Type B pancreatic cell (in vitro differentiated cells): Measurements from ENCODE around the gene CNTN4. TPM values are rescaled to one million over a fixed set of nuclear protein-coding genes. Genes with fewer than 3 reads are reported as not detected.

ENCODE experiments used
- DNase-seq: peaks from one replicate; pipeline ENCODE4 v3.0.0; 2021; ENCODE audit warnings: mixed read lengths; ENCODE audit not compliant: unreplicated experiment; ENCODE audit errors: extremely low spot score
- H3K27ac Mint-ChIP-seq: 2 replicates; pipeline ENCODE4 v1.8.0; 2021; ENCODE audit warnings: mild to moderate bottlenecking, mixed read lengths
- H3K27me3 Mint-ChIP-seq: 2 replicates; pipeline ENCODE4 v1.8.0; 2021; ENCODE audit warnings: mixed read lengths
- H3K36me3 Mint-ChIP-seq: 2 replicates; pipeline ENCODE4 v1.8.0; 2021; ENCODE audit warnings: mixed read lengths
- H3K4me1 Mint-ChIP-seq: one replicate; pipeline ENCODE4 v1.8.0; 2021; ENCODE audit warnings: mixed read lengths; ENCODE audit not compliant: unreplicated experiment
- H3K4me3 Mint-ChIP-seq: 2 replicates; pipeline ENCODE4 v1.8.0; 2021; ENCODE audit warnings: mild to moderate bottlenecking, mixed read lengths
- H3K9me3 Mint-ChIP-seq: 2 replicates; pipeline ENCODE4 v1.8.0; 2021; ENCODE audit warnings: mixed read lengths
- total RNA-seq: library from RNA; stranded (reverse); gene quantifications from 2 replicates; pipeline ENCODE4 v1.2.1, GENCODE V29; 2021; ENCODE audit warnings: low replicate concordance
- TF ChIP-seq, protein P1 (sequence below): fragments of 200-600 bp; sonication (generic); conservative IDR thresholded peaks from 2 replicates; pipeline ENCODE4 v1.5.0; 2021; ENCODE audit warnings: antibody characterized with exemption, mild to moderate bottlenecking

Gene CNTN4
- total RNA-seq, 1 donor from 2014 or later = 29.7 TPM

DNA sequence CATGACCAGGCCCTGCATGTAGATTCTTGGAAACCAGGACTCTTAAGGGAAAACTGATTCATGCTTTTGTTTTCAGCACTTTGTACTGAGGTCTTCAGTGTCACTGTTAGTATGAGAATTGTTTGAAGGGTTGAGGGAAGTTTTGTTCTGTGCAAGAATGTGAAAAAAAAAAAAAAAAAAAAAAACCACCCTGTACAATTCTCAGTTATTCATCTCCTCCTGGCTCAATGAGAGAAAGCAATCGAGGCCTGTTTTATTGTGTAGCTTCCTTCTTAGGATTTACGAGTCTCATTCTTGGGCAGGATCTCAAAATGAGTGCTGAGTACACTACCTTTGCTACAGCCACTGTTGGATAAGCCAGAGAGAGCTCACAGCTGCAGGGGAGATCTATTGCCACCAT, 469.5 kb downstream of the CNTN4 start:
- TF ChIP-seq, protein P1, sequence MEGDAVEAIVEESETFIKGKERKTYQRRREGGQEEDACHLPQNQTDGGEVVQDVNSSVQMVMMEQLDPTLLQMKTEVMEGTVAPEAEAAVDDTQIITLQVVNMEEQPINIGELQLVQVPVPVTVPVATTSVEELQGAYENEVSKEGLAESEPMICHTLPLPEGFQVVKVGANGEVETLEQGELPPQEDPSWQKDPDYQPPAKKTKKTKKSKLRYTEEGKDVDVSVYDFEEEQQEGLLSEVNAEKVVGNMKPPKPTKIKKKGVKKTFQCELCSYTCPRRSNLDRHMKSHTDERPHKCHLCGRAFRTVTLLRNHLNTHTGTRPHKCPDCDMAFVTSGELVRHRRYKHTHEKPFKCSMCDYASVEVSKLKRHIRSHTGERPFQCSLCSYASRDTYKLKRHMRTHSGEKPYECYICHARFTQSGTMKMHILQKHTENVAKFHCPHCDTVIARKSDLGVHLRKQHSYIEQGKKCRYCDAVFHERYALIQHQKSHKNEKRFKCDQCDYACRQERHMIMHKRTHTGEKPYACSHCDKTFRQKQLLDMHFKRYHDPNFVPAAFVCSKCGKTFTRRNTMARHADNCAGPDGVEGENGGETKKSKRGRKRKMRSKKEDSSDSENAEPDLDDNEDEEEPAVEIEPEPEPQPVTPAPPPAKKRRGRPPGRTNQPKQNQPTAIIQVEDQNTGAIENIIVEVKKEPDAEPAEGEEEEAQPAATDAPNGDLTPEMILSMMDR = no peak
- no peaks in the 10 kb centered on the region for H3K9me3 Mint-ChIP-seq
- peaks cover 5% of the 10 kb centered on the region for H3K4me1 Mint-ChIP-seq
- no peak for DNase-seq
- no peaks in the 10 kb centered on the region for H3K36me3 Mint-ChIP-seq
- H3K4me3 Mint-ChIP-seq = no peak overlapping the region
- no peaks in the 10 kb centered on the region for H3K27me3 Mint-ChIP-seq
- no peak overlapping the region for H3K27ac Mint-ChIP-seq

DNA sequence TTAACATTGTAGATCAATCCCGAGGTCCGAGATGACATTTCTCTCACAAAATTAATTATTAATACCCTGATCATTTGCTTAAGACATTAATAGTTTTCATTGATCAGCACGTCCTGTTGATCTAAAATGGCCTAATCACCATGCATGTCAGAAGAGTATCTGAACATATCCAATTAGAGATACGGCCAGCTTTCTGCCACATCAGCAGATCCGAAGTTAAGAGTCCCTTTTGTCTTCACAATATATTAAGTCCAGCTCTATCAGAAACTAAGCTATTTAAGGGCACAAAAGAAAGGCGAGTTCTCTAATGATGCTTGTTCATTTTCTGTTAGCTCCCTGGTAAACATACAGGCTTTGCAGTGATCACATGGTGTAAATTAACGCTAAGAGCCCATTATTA, 470.3 kb downstream of the CNTN4 start:
- Mint-ChIP-seq H3K27ac (no peak overlapping the region), H3K4me3 (no peak overlapping the region), H3K36me3 (no peaks in the 10 kb centered on the region), H3K9me3 (no peaks in the 10 kb centered on the region), H3K27me3 (no peaks in the 10 kb centered on the region), H3K4me1 (peaks cover 5% of the 10 kb centered on the region)
- DNase-seq = no peak
- TF ChIP-seq, protein P1 = no peak

GRCh38 chr3:2577571-2577970, 478.9 kb downstream of the CNTN4 start:
- Mint-ChIP-seq H3K4me1 (no peaks in the 10 kb centered on the region), H3K36me3 (no peaks in the 10 kb centered on the region), H3K27ac (no peak overlapping the region), H3K27me3 (no peaks in the 10 kb centered on the region), H3K9me3 (no peaks in the 10 kb centered on the region), H3K4me3 (no peak overlapping the region)
- TF ChIP-seq, protein P1 = no peak
- no peak for DNase-seq

- no peak overlapping the region for H3K4me3 Mint-ChIP-seq
- no peaks in the 10 kb centered on the region for H3K27me3 Mint-ChIP-seq
- no peak for DNase-seq
- no peaks in the 10 kb centered on the region for H3K4me1 Mint-ChIP-seq
- H3K36me3 Mint-ChIP-seq = no peaks in the 10 kb centered on the region
- H3K9me3 Mint-ChIP-seq = no peaks in the 10 kb centered on the region
- TF ChIP-seq, protein P1 = no peak
- no peak overlapping the region for H3K27ac Mint-ChIP-seq
Measured at GRCh38 chr3:2578560-2578959, 479.9 kb downstream of the CNTN4 start.

DNA sequence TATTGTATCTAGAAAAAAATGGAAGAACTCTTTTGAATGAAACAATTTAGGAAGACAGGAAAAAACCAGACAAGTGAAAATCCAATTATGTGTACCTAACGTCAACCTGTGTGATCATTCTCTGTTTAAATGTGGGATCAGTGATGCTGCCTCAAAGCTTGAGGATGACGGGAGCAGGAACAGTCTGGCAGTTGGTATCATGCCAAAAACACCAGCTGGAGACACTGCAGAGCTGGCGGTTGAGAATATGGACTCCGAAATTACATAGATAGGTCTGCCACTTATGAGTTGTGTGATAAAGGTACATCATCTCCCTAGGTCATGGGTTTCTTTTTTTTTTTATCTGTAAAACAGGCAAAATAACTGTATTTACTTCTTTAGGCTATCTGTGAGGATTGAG, 480.5 kb downstream of the CNTN4 start:
- Mint-ChIP-seq H3K27ac (no peak overlapping the region), H3K4me1 (no peaks in the 10 kb centered on the region), H3K27me3 (no peaks in the 10 kb centered on the region), H3K9me3 (no peaks in the 10 kb centered on the region), H3K4me3 (no peak overlapping the region), H3K36me3 (no peaks in the 10 kb centered on the region)
- TF ChIP-seq, protein P1 = no peak
- no peak for DNase-seq

DNA sequence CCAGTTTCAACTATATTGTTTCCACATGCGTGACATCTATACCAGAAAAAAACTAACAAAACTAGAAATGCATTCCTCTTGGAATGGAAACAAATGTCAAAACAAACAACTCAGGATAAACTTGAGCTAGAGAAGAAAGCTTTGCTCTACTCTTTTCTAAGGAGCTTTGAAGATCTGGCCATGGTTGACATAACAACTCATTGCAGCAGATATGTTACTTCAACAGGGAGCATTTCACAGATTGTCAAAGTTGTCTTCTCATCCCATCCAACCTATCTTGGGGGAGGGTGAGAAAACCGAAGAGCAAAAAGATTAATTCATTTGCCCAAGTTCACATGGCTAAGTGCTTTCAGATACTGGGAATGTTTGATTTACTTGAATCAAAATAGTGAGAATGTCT, 484.4 kb downstream of the CNTN4 start:
- TF ChIP-seq, protein P1 = no peak
- Mint-ChIP-seq H3K27me3 (no peaks in the 10 kb centered on the region), H3K36me3 (no peaks in the 10 kb centered on the region), H3K4me1 (no peaks in the 10 kb centered on the region), H3K27ac (no peak overlapping the region), H3K9me3 (no peaks in the 10 kb centered on the region), H3K4me3 (no peak overlapping the region)
- no peak for DNase-seq
